Natural killer cell (primary cell): ENCODE measurements around the gene MTNR1B. TPM values are rescaled to one million over a fixed set of nuclear protein-coding genes. Genes with fewer than 3 reads are reported as not detected.

Source experiments
- ATAC-seq, 3 donors: fragments of 150-1000 bp in 2 of 3; fragments of 200-7000 bp in 1 of 3; cut with Tn5 transposase; 1 replicate in 1 of 3; 2 replicates in 2 of 3; pipeline ENCODE4 v1.10.0; 2021; ENCODE audit warnings: mild to moderate bottlenecking in 2 of 3, moderate library complexity in 2 of 3
- DNase-seq, 2 donors: peaks; one replicate each; pipeline versions ENCODE4 v3.0.0 to v3.0.0-alpha.2; 2013 to 2021; ENCODE audit warnings: mixed read lengths in 1 of 2
- H3K27ac ChIP-seq: one replicate; pipeline ENCODE4 v1.5.1; 2013; ENCODE audit warnings: mild to moderate bottlenecking, low read length
- H3K27me3 ChIP-seq: one replicate; pipeline ENCODE4 v1.6.1; 2013; ENCODE audit warnings: low read length; ENCODE audit not compliant: control insufficient read depth, insufficient read depth
- H3K36me3 ChIP-seq: one replicate; pipeline ENCODE4 v1.6.1; 2013; ENCODE audit warnings: low read length; ENCODE audit not compliant: control insufficient read depth, insufficient read depth
- H3K4me1 ChIP-seq: one replicate; pipeline ENCODE4 v1.6.1; 2013; ENCODE audit warnings: low read length; ENCODE audit not compliant: control insufficient read depth, insufficient read depth
- H3K4me3 ChIP-seq: one replicate; pipeline ENCODE4 v1.5.1; 2013; ENCODE audit warnings: low read length
- H3K9me3 ChIP-seq: one replicate; pipeline ENCODE4 v1.6.1; 2013; ENCODE audit warnings: low read length; ENCODE audit not compliant: control insufficient read depth, insufficient read depth
- H3K27ac Mint-ChIP-seq, 2 donors: one replicate each; pipeline ENCODE4 v1.8.0; 2022; ENCODE audit warnings: mild to moderate bottlenecking in 2 of 2, mixed read lengths in 2 of 2, moderate library complexity in 1 of 2
- H3K27me3 Mint-ChIP-seq, 2 donors: one replicate each; pipeline ENCODE4 v1.8.0; 2022; ENCODE audit warnings: low read depth in 2 of 2, mixed read lengths in 2 of 2
- H3K36me3 Mint-ChIP-seq: one replicate; pipeline ENCODE4 v1.8.0; 2022; ENCODE audit warnings: mixed read lengths
- H3K4me1 Mint-ChIP-seq, 2 donors: one replicate each; pipeline ENCODE4 v1.8.0; 2022; ENCODE audit warnings: mixed read lengths in 2 of 2
- H3K4me3 Mint-ChIP-seq: one replicate; pipeline ENCODE4 v1.8.0; 2022; ENCODE audit warnings: mild to moderate bottlenecking, moderate library complexity, mixed read lengths
- H3K9me3 Mint-ChIP-seq, 2 donors: one replicate each; pipeline ENCODE4 v1.8.0; 2022; ENCODE audit warnings: mixed read lengths in 2 of 2
- WGBS: methylation state at CpG from one replicate; pipeline ENCODE4 v1.1.7; 2013; ENCODE audit warnings: missing lambda C conversion rate; ENCODE audit not compliant: insufficient coverage; 5-methylcytosine and 5-hydroxymethylcytosine counted together
- intact Hi-C: fragments of 100-400 bp; cut with micrococcal nuclease; formaldehyde crosslinking; loops from one replicate; pipeline ENCODE4 v1.14.2; 2022
- total RNA-seq, 4 donors: library from RNA; stranded (reverse); fragments of 120-200 nt in 1 of 4; gene quantifications; one replicate each; pipeline versions ENCODE4 v1.2.3 to v1.2.4, GENCODE V29; 2013 to 2022
- TF ChIP-seq, protein P1 (sequence below): fragments of 200-600 bp; IDR thresholded peaks from one replicate; pipeline ENCODE4 v1.8.0; 2022; ENCODE audit warnings: antibody characterized with exemption

Gene MTNR1B
- total RNA-seq, 3 donors from 2014 or later (not counting 1 experiment from before 2014, with no cell fraction given), result not detected

DNA sequence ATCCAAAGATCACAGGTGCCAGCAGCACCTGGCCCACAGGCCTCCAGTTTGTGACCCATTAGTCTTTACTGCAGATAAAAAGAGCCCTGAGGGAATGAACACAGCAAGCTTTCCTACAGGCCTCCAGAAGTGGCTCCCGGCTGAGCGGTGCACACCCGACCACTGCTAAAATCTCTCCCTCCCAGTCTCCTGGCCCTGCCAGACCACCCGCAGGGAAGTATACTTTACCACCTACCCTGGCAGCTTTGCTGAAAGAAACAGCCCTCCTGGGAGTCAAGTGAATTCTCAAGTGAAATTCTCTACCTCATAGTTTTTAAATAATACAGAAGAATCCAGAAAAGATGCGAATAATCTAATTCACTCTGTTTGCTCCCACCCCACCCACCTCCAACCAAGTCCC, 15.4 kb upstream of the MTNR1B start:
- TF ChIP-seq, protein P1, sequence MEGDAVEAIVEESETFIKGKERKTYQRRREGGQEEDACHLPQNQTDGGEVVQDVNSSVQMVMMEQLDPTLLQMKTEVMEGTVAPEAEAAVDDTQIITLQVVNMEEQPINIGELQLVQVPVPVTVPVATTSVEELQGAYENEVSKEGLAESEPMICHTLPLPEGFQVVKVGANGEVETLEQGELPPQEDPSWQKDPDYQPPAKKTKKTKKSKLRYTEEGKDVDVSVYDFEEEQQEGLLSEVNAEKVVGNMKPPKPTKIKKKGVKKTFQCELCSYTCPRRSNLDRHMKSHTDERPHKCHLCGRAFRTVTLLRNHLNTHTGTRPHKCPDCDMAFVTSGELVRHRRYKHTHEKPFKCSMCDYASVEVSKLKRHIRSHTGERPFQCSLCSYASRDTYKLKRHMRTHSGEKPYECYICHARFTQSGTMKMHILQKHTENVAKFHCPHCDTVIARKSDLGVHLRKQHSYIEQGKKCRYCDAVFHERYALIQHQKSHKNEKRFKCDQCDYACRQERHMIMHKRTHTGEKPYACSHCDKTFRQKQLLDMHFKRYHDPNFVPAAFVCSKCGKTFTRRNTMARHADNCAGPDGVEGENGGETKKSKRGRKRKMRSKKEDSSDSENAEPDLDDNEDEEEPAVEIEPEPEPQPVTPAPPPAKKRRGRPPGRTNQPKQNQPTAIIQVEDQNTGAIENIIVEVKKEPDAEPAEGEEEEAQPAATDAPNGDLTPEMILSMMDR, result no peak
- H3K27ac Mint-ChIP-seq, result no peak overlapping the region
- no peak overlapping the region for H3K4me3 Mint-ChIP-seq
- no peak for DNase-seq
- intact Hi-C loops, result no loop called here
- H3K4me1 Mint-ChIP-seq, result no peaks in the 10 kb centered on the region
- ATAC-seq, result no peak
- no peak overlapping the region for H3K27ac ChIP-seq
- peaks cover under 1% of the 10 kb centered on the region for H3K9me3 ChIP-seq
- 95% methylated on average over 5 of the region's 5 CpGs for WGBS
- no peak overlapping the region for H3K4me3 ChIP-seq
- no peaks in the 10 kb centered on the region for H3K36me3 ChIP-seq
- H3K27me3 Mint-ChIP-seq, result no peaks in the 10 kb centered on the region
- peaks cover 3 to 16% of the 10 kb centered on the region in 2 donors for H3K9me3 Mint-ChIP-seq
- H3K36me3 Mint-ChIP-seq, result peaks cover 2% of the 10 kb centered on the region
- H3K4me1 ChIP-seq, result no peaks in the 10 kb centered on the region
- no peaks in the 10 kb centered on the region for H3K27me3 ChIP-seq

DNA sequence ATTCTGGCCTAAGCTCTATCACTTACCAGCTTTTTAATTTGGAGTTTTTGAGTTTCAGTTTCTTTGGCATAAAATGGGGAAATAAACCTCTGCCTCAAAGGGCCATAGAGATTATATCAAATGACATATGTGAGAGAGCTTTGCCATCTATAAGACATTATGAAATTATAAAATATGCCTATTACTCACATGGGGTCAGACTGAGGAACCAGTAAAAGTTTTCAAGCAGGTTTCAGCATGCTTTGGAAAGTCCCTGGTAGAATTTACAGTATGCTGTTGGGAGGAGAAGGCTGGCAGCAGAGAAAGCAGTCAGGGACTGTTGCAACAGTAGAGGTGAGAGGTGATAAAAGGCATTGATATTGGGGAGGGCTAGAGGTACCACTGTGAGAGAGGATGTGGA, 13.6 kb upstream of the MTNR1B start:
- Histone ChIP-seq H3K9me3 (no peaks in the 10 kb centered on the region), H3K4me3 (no peak overlapping the region), H3K27me3 (no peaks in the 10 kb centered on the region), H3K4me1 (no peaks in the 10 kb centered on the region), H3K36me3 (no peaks in the 10 kb centered on the region), H3K27ac (no peak overlapping the region)
- H3K36me3 Mint-ChIP-seq, result no peaks in the 10 kb centered on the region
- H3K4me3 Mint-ChIP-seq, result no peak overlapping the region
- H3K4me1 Mint-ChIP-seq, result no peaks in the 10 kb centered on the region
- TF ChIP-seq, protein P1, result no peak
- intact Hi-C loops, result no loop called here
- no peak for ATAC-seq
- no peak for DNase-seq
- H3K27ac Mint-ChIP-seq, result no peak overlapping the region
- H3K27me3 Mint-ChIP-seq, result no peaks in the 10 kb centered on the region
- peaks cover 0 to 7% of the 10 kb centered on the region in 2 donors for H3K9me3 Mint-ChIP-seq

DNA sequence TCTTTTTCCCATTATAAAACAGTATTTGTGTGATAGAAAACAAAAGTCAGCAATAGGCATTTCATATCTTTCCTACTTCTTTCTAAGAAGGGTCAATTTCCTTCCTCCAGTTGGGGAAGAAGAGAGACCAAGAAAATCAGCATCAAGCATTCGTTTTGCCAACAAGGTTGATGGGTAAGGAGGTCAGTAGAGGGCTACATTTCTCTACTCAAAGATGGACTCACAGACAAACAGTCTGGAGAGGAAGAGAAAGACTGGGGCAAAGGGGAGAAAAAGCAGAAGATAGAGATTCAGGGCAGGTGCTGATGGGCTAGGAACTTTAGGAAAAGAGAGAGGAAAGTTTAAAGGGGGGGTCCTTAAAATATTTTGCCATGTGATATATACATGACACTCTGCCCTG, 8.6 kb upstream of the MTNR1B start:
- Histone ChIP-seq H3K27ac (no peak overlapping the region), H3K4me1 (no peaks in the 10 kb centered on the region), H3K4me3 (no peak overlapping the region), H3K36me3 (no peaks in the 10 kb centered on the region), H3K9me3 (no peaks in the 10 kb centered on the region), H3K27me3 (no peaks in the 10 kb centered on the region)
- DNase-seq (no peak), ATAC-seq (no peak)
- Mint-ChIP-seq H3K4me1 (no peaks in the 10 kb centered on the region), H3K4me3 (no peak overlapping the region), H3K27ac (no peak overlapping the region), H3K27me3 (no peaks in the 10 kb centered on the region), H3K36me3 (no peaks in the 10 kb centered on the region), H3K9me3 (peaks cover 1 to 3% of the 10 kb centered on the region in 2 donors)
- intact Hi-C loops, result no loop called here
- TF ChIP-seq, protein P1, result no peak
- WGBS, result 20% methylated on average over 1 of the region's 1 CpG

DNA sequence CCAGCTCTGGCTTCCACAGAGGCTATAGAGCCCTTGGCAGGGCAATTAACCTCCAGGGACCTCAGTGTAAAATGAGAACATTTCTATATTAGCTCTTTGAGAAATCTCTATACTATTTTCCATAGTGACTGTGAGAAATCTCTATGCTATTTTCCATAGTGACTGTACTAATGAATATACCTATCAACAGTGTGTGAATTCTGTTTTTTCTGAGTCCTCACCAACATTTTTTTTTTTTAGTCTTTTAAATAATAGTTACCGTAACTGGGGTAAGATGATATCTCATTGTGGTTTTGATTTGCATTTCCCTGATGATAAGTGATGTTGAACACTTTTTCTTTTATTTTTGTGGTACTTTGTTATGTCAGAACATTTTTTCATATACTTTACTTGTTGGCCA, 7.0 kb upstream of the MTNR1B start:
- no peak overlapping the region for H3K27ac ChIP-seq
- TF ChIP-seq, protein P1, result no peak
- no peak for DNase-seq
- no peak overlapping the region for H3K4me3 ChIP-seq
- no peaks in the 10 kb centered on the region for H3K27me3 ChIP-seq
- no peaks in the 10 kb centered on the region for H3K36me3 Mint-ChIP-seq
- H3K27me3 Mint-ChIP-seq, result no peaks in the 10 kb centered on the region
- peaks cover 0 to 5% of the 10 kb centered on the region in 2 donors for H3K9me3 Mint-ChIP-seq
- no peaks in the 10 kb centered on the region for H3K4me1 Mint-ChIP-seq
- ATAC-seq, result no peak
- WGBS, result no CpG with 5 or more reads among the region's 1 CpG
- H3K4me3 Mint-ChIP-seq, result no peak overlapping the region
- H3K36me3 ChIP-seq, result no peaks in the 10 kb centered on the region
- H3K4me1 ChIP-seq, result no peaks in the 10 kb centered on the region
- no peak overlapping the region for H3K27ac Mint-ChIP-seq
- intact Hi-C loops, result no loop called here
- no peaks in the 10 kb centered on the region for H3K9me3 ChIP-seq
